ENCODE measurements around the gene STKLD1. TPM values are rescaled to one million over a fixed set of nuclear protein-coding genes. Genes with fewer than 3 reads are reported as not detected.

Gene STKLD1
- total RNA-seq, 1 experiment from 2014 or later: 4.1 TPM

GRCh38 chr9:133397370-133397769, 21.2 kb downstream of the STKLD1 start:
- Histone ChIP-seq H3K4me1 (ENCODE audit: insufficient read depth, low read length) (no peaks in the 10 kb centered on the region), H3K4me3 (ENCODE audit: low read length) (no peak overlapping the region), H3K4me2 (ENCODE audit: low read length) (no peak overlapping the region), H3K27me3 (ENCODE audit: low read length) (no peaks in the 10 kb centered on the region), H3K9ac (ENCODE audit: low read length) (no peak overlapping the region), H3K36me3 (ENCODE audit: low read depth, low read length) (no peaks in the 10 kb centered on the region), H3F3A (ENCODE audit: low read length, unreplicated experiment) (no peaks in the 10 kb centered on the region), H3K27ac (ENCODE audit: low read length) (no peak overlapping the region), H3K9me3 (ENCODE audit: low read length) (no peaks in the 10 kb centered on the region), H3K9me2 (replicated peaks; ENCODE audit: low read length) (no peaks in the 10 kb centered on the region), H2AFZ (ENCODE audit: low read length) (no peak overlapping the region), H3K79me2 (ENCODE audit: low read length) (no peaks in the 10 kb centered on the region), H4K20me1 (ENCODE audit: low read length) (no peaks in the 10 kb centered on the region)
- ATAC-seq (no peak), DNase-seq (no peak)
- BruUV-seq (replicated peaks): no TSS peak
- intact Hi-C loops (cut with micrococcal nuclease): no loop called here
- TF ChIP-seq EZH2 (IDR thresholded peaks at IDR 0.05; ENCODE audit: low read length, unreplicated experiment) (no peak), CTCF (conservative IDR thresholded peaks at IDR 0.05; ENCODE audit: low read depth, low read length) (no peak), EZH2phosphoT487 (IDR thresholded peaks at IDR 0.05; ENCODE audit: borderline replicate concordance, low read length) (no peak)
- ChIA-PET POLR2A (ENCODE audit: unreplicated experiment) (no interaction called here), CTCF (no interaction called here)

GRCh38 chr9:133397895-133398294, 21.7 kb downstream of the STKLD1 start:
- Histone ChIP-seq H3K36me3 (ENCODE audit: low read depth, low read length) (no peaks in the 10 kb centered on the region), H3K9me2 (replicated peaks; ENCODE audit: low read length) (no peaks in the 10 kb centered on the region), H3K9ac (ENCODE audit: low read length) (no peak overlapping the region), H3K27ac (ENCODE audit: low read length) (no peak overlapping the region), H3K27me3 (ENCODE audit: low read length) (no peaks in the 10 kb centered on the region), H3K4me2 (ENCODE audit: low read length) (no peak overlapping the region), H3K4me3 (ENCODE audit: low read length) (no peak overlapping the region), H2AFZ (ENCODE audit: low read length) (no peak overlapping the region), H3K79me2 (ENCODE audit: low read length) (no peaks in the 10 kb centered on the region), H4K20me1 (ENCODE audit: low read length) (no peaks in the 10 kb centered on the region), H3F3A (ENCODE audit: low read length, unreplicated experiment) (no peaks in the 10 kb centered on the region), H3K9me3 (ENCODE audit: low read length) (no peaks in the 10 kb centered on the region), H3K4me1 (ENCODE audit: insufficient read depth, low read length) (no peaks in the 10 kb centered on the region)
- ChIA-PET CTCF (no interaction called here), POLR2A (ENCODE audit: unreplicated experiment) (no interaction called here)
- ATAC-seq: no peak
- no peak for DNase-seq
- intact Hi-C loops (cut with micrococcal nuclease): no loop called here
- BruUV-seq (replicated peaks): no TSS peak
- TF ChIP-seq CTCF (conservative IDR thresholded peaks at IDR 0.05; ENCODE audit: low read depth, low read length): no peak
- no peak for TF ChIP-seq EZH2phosphoT487 (IDR thresholded peaks at IDR 0.05; ENCODE audit: borderline replicate concordance, low read length)
- TF ChIP-seq EZH2 (IDR thresholded peaks at IDR 0.05; ENCODE audit: low read length, unreplicated experiment): no peak

GRCh38 chr9:133400292-133400691, 24.1 kb downstream of the STKLD1 start:
- Histone ChIP-seq H4K20me1 (ENCODE audit: low read length) (no peaks in the 10 kb centered on the region), H3K4me2 (ENCODE audit: low read length) (no peak overlapping the region), H3K9me2 (replicated peaks; ENCODE audit: low read length) (no peaks in the 10 kb centered on the region), H3K27me3 (ENCODE audit: low read length) (no peaks in the 10 kb centered on the region), H3K4me1 (ENCODE audit: insufficient read depth, low read length) (no peaks in the 10 kb centered on the region), H3F3A (ENCODE audit: low read length, unreplicated experiment) (no peaks in the 10 kb centered on the region), H3K4me3 (ENCODE audit: low read length) (no peak overlapping the region), H3K36me3 (ENCODE audit: low read depth, low read length) (peaks cover 5% of the 10 kb centered on the region; the same call in 1 of the 2 replicates), H3K9ac (ENCODE audit: low read length) (no peak overlapping the region), H2AFZ (ENCODE audit: low read length) (no peak overlapping the region), H3K27ac (ENCODE audit: low read length) (no peak overlapping the region), H3K79me2 (ENCODE audit: low read length) (no peaks in the 10 kb centered on the region), H3K9me3 (ENCODE audit: low read length) (no peaks in the 10 kb centered on the region)
- POLR2A ChIA-PET (ENCODE audit: unreplicated experiment): no interaction called here
- ATAC-seq: no peak
- intact Hi-C loops (cut with micrococcal nuclease): no loop called here
- no TSS peak for BruUV-seq (replicated peaks)
- CTCF ChIA-PET: no interaction called here
- DNase-seq: no peak
- TF ChIP-seq EZH2 (IDR thresholded peaks at IDR 0.05; ENCODE audit: low read length, unreplicated experiment) (no peak), CTCF (conservative IDR thresholded peaks at IDR 0.05; ENCODE audit: low read depth, low read length) (no peak), EZH2phosphoT487 (IDR thresholded peaks at IDR 0.05; ENCODE audit: borderline replicate concordance, low read length) (no peak)
